ENCODE measurements around the gene PI4K2A.
"Not testable (repeated sequence)": the region's sequence is repeated elsewhere in the genome, so short reads cannot be mapped to it uniquely, and the experiment has no call there.

Gene PI4K2A

DNA sequence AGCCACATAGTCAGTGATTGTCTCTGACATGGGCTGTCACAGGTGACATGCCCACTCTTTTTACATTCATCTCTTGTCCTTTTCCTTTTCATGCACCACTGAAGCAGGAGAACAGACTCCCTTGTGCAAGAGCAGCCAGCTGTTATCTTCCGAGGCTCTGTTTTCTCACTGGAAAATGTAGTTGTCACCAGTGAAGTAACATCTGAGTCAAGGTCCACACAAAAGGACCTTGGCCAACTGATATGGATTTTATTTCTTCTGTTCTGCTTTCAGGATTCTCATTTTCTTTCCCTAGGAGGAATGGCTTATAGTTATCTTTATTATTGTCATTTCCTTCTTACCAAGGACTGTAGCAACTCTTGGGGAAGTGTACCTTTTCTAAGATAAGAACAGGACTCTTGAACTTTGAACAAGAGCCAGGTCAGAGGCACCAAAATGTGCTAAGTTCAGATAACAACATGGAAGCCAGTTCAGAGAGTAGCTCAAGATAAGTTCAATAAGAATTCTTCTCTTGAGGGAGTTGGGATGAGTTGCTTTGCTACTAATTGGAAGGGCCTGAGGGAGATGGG lies 23.9 kb downstream of the PI4K2A start:
- DNase-seq: no peak
- in situ Hi-C loops (cut with MboI; ENCODE audit: low pct_unique_long_range_greater_than_20kb, low sequenced_read_pairs): no loop called here

GRCh38 chr10:97666992-97667391 lies 26.5 kb downstream of the PI4K2A start:
- no peak for DNase-seq
- in situ Hi-C loops (cut with MboI; ENCODE audit: low pct_unique_long_range_greater_than_20kb, low sequenced_read_pairs): no loop called here

DNA sequence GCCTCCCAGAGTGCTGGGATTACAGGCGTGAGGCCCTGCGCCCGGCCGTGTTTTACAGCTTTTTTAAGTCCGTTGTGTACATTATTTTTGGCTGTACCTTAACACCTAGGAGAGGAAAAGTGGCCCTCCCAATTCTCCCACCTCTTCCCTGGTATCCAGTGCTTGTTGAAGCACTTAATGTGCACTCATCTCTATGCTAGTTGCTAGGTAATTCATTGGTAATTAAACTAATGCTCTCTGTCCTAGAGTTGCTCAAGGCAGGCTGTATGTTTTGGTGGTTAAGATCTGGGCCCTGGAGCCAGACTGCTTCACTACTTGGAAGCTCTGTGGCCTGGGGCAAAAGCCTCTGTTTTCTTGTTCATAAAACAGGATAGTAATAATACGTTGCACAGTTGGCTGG lies 27.0 kb downstream of the PI4K2A start:
- DNase-seq: no peak
- in situ Hi-C loops (cut with MboI; ENCODE audit: low pct_unique_long_range_greater_than_20kb, low sequenced_read_pairs): no loop called here

GRCh38 chr10:97669571-97669970 lies 29.1 kb downstream of the PI4K2A start:
- DNase-seq: no peak
- in situ Hi-C loops (cut with MboI; ENCODE audit: low pct_unique_long_range_greater_than_20kb, low sequenced_read_pairs): no loop called here

DNA sequence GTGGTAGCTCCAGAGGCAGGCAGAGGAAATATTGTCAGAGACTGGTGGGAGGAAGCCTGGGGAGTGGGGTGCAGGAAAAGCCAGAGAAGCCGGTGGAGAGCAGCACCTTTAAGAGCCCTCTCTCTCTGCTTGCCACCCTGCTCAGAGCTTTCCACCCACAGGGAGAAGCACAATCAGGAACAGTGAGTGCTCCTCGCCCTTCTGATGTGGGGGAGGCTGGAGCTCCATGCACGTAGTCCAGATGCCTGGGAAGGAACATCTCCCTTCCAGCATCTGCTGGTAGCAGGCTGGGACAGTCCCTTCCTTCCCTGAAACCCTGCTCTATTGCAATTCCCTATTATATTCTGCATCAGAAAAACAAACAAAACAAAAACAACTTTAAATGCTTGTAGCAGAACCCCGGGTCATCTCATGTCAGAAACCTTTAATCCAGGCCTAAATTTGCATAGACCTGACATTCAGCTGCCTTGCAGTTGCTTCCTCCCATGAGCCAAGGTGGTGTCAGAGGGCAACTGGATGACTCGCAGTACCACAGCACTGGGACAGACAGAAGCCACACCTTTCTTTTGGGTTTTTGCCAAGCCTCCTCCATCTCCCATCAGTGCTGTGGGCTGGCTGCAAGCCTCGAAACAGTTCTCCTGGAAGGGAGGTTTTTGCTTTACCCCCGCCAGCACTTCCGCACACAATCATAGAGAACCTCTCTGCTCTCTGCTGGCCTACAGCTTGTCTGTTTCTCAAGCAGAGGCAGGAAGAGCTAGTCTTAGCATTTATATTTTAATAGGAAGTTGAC lies 33.5 kb downstream of the PI4K2A start:
- in situ Hi-C loops (cut with MboI; ENCODE audit: low pct_unique_long_range_greater_than_20kb, low sequenced_read_pairs): no loop called here
- peak; percentile 44 for DNase-seq

GRCh38 chr10:97675222-97675621 lies 34.8 kb downstream of the PI4K2A start:
- in situ Hi-C loops (cut with MboI; ENCODE audit: low pct_unique_long_range_greater_than_20kb, low sequenced_read_pairs): no loop called here
- no peak for DNase-seq

- in situ Hi-C loops (cut with MboI; ENCODE audit: low pct_unique_long_range_greater_than_20kb, low sequenced_read_pairs): no loop called here
- peak; percentile 42 for DNase-seq
These were observed 36.5 kb downstream of the PI4K2A start for GRCh38 chr10:97676770-97677581.

- in situ Hi-C loops (cut with MboI; ENCODE audit: low pct_unique_long_range_greater_than_20kb, low sequenced_read_pairs): no loop called here
- no peak for DNase-seq
These were observed 39.1 kb downstream of the PI4K2A start for GRCh38 chr10:97679594-97679993.

DNA sequence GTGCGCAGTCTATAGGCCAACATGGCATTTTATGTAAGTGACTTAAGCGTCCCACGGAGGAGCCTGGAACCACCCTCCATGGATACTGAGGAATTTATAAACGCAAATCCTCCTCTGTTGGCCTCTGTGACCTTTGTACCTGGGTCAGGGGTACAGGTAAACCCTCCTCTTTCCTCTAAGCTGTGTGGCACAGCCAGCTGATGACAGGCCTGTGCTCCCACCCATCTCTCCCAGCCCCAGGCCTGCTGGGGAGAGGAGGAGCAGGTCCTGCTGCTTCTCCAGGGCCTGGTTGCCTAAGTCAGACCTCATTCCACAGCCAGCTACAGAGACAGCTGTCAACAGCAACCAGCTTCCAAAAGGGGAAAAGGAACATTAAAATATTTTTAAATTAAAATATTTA lies 41.6 kb downstream of the PI4K2A start:
- DNase-seq: no peak
- in situ Hi-C loops (cut with MboI; ENCODE audit: low pct_unique_long_range_greater_than_20kb, low sequenced_read_pairs): no loop called here

GRCh38 chr10:97683556-97684367 lies 43.3 kb downstream of the PI4K2A start:
- DNase-seq: peak; percentile 32
- in situ Hi-C loops (cut with MboI; ENCODE audit: low pct_unique_long_range_greater_than_20kb, low sequenced_read_pairs): no loop called here

- in situ Hi-C loops (cut with MboI; ENCODE audit: low pct_unique_long_range_greater_than_20kb, low sequenced_read_pairs): not testable (repeated sequence)
These were observed 43.9 kb downstream of the PI4K2A start for GRCh38 chr10:97684368-97684713.

GRCh38 chr10:97684866-97685394 lies 44.5 kb downstream of the PI4K2A start:
- in situ Hi-C loops (cut with MboI; ENCODE audit: low pct_unique_long_range_greater_than_20kb, low sequenced_read_pairs): no loop called here

More at GRCh38 chr10:97684368-97684713, 43.9 kb downstream of the PI4K2A start:
- DNase-seq: not testable (repeated sequence)

GRCh38 chr10:97685395-97685958 lies 45.0 kb downstream of the PI4K2A start:
- in situ Hi-C loops (cut with MboI; ENCODE audit: low pct_unique_long_range_greater_than_20kb, low sequenced_read_pairs): no loop called here
- DNase-seq: peak; percentile 34

More at GRCh38 chr10:97684866-97685394, 44.5 kb downstream of the PI4K2A start:
- DNase-seq: no peak

DNA sequence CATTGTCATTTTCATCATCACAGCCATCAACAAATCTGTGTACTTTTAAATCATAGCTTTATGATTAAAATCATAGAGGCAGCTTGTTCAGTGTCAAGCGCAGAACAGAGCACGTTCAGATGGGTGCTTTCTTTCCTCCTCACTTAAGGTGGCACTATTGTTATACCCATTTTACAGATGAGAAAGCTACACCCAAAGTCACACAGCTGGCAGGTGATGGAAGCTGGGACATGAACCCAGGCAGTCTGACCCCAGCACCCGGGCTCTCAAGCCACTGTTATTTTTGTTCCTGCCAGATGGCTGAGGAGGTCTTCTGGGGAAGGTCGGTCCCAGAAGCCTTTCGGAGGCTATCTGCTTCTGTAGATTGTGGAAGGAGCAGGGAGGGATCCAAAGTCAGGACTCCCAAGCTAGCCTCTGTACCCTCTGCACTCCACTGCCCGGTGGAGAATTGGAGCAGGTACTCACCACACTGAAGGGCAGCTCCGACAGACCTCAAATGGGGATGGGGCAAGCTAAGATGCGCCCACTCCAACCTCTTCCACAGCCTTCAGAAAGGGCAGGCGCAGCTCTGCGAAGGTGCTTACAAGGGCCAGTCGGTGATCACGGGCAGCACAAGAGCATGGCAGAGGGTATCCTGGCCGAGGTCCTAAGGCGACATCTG lies 46.0 kb downstream of the PI4K2A start:
- in situ Hi-C loops (cut with MboI; ENCODE audit: low pct_unique_long_range_greater_than_20kb, low sequenced_read_pairs): no loop called here

GRCh38 chr10:97686962-97687784 lies 46.7 kb downstream of the PI4K2A start, which contains the start of gene AVPI1:
AVPI1 (minus strand) TSS chr10:97687241; CDS start chr10:97679905, 7,336 bp downstream.
- peak; percentile 99 for DNase-seq
- in situ Hi-C loops (cut with MboI; ENCODE audit: low pct_unique_long_range_greater_than_20kb, low sequenced_read_pairs): no loop called here

More for the DNA sequence above, 46.0 kb downstream of the PI4K2A start:
- no peak for DNase-seq

DNA sequence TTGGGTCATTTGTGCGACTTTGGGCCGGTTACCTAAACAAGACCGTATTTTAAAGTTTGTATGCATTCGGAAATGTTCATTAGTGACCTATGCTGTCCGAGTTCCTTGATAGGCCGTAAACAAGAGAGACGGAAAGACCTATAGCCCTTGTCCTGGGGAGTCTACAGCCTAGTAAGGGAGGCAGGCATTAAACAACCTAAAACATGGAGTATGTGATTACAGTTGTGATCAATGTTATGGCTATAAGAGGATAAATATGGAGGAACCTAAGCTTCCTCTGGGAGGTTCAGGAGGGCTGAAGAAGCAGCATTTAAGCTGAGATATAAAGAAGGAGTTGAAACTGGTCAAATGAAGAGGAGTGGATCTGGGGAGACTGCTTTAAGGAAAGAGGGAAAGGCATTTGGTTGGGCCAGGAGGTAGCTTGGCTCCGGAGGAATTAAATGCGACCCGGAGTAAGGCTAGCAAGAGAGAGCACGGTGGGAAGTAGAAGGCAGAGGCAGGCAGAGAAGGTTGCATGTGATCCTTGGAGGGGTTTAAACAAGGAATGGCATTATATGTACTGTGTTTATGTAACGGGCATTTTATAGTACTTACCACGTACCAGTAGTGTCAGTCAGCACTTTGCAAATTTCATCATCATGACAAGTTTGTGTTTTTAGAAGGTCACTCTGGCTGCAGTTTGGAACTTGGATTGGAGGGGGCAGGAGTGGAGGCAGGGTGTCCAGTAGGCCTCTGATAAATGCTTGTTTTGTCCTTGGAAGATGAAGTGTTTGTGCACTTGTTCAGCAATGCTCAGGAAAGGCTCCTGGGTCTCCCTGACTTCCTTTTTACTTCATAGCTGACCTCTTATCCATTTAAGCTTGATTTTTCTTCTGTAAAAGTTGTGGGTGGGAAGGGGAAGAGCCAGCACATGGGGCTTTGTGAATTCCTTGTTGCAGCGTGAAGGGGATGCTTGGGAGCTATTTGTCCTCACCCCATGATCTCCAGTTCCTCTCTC lies 47.6 kb downstream of the PI4K2A start:
- in situ Hi-C loops (cut with MboI; ENCODE audit: low pct_unique_long_range_greater_than_20kb, low sequenced_read_pairs): no loop called here
- DNase-seq: no peak
